Neutrophil (primary cell): Measurements from ENCODE around the gene SNX5.
A peak's percentile ranks its signal among the peaks of the same experiment; 100 is the strongest.

Experiments
- H3K27ac ChIP-seq: fragments of 200-600 bp; sonication (generic); 2 replicates; pipeline ENCODE4 v1.5.1; 2016; ENCODE audit warnings: mild to moderate bottlenecking, moderate library complexity
- H3K27me3 ChIP-seq: fragments of 200-600 bp; sonication (generic); 2 replicates; pipeline ENCODE4 v1.6.0; 2016; ENCODE audit warnings: mild to moderate bottlenecking
- H3K36me3 ChIP-seq: fragments of 200-600 bp; sonication (generic); 2 replicates; pipeline ENCODE4 v1.5.1; 2017
- H3K4me1 ChIP-seq, 2 experiments: fragments of 200-600 bp in 1 of 2; sonication (generic) in 1 of 2; 1 replicate in 1 of 2; 2 replicates in 1 of 2; pipeline versions ENCODE4 v1.5.1 to v1.6.1; 2013 to 2016; ENCODE audit warnings: low read depth in 1 of 2, low read length in 1 of 2, mild to moderate bottlenecking in 1 of 2, moderate library complexity in 1 of 2; ENCODE audit not compliant: control insufficient read depth in 1 of 2, insufficient read depth in 1 of 2
- H3K4me3 ChIP-seq, 2 experiments: fragments of 200-600 bp in 1 of 2; sonication (generic) in 1 of 2; 1 replicate in 1 of 2; 2 replicates in 1 of 2; pipeline ENCODE4 v1.5.1; 2013 to 2016; ENCODE audit warnings: low read depth in 1 of 2, low read length in 1 of 2, mild to moderate bottlenecking in 1 of 2, moderate library complexity in 1 of 2
- H3K9me3 ChIP-seq: fragments of 200-600 bp; sonication (generic); 2 replicates; pipeline ENCODE4 v1.5.1; 2016
- CTCF ChIP-seq: fragments of 200-600 bp; sonication (generic); IDR thresholded peaks from 2 replicates; pipeline ENCODE4 v1.5.1; 2016; ENCODE audit warnings: antibody characterized with exemption

SNX5 gene

DNA sequence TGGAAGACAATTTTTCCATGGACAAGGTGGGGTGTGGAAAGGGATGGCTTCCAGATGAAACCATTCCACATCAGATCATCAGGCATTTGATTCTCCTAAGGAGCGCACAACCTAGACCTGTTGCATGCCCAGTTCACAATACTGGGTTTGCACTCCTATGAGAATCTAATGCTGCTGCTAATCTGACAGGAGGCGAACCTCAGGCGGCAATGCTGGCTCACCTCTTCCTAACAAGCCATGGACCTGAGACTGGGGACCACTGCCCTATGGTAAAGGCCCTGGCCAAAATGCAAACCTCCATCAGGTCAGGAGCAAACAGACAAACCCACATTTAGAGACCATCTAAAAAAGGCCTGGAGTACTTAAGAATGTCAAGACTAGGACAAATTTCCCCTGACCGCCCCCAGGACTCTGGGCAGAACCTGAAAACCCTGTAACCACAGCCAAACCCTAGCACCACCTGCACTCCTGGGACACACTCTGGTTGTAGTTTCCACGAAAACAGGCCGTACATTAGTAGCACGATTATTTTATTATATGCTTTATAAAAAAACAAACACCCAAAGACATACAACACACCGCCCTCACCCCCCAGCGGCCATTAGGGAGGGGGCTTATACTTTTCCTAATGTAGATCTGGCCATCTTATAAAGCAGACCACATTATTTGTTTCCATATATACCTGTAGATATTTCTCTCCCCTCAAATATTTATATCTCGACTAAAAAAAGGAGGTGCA, 27.3 kb downstream of the SNX5 start:
- no peaks in the 10 kb centered on the region for H3K27me3 ChIP-seq
- H3K36me3 ChIP-seq: peaks cover 57% of the 10 kb centered on the region
- no peaks in the 10 kb centered on the region for H3K9me3 ChIP-seq
- peaks cover 0 to 5% of the 10 kb centered on the region in 2 experiments for H3K4me1 ChIP-seq
- TF ChIP-seq CTCF: no peak
- no peak overlapping the region for H3K4me3 ChIP-seq
- no peak overlapping the region for H3K27ac ChIP-seq

GRCh38 chr20:17940224-17940971, 28.2 kb downstream of the SNX5 start:
- peaks cover 50% of the 10 kb centered on the region for H3K36me3 ChIP-seq
- no peaks in the 10 kb centered on the region for H3K9me3 ChIP-seq
- H3K4me3 ChIP-seq: no peak overlapping the region
- H3K4me1 ChIP-seq: peaks cover 0 to 5% of the 10 kb centered on the region in 2 experiments
- H3K27ac ChIP-seq: no peak overlapping the region
- TF ChIP-seq CTCF: no peak
- H3K27me3 ChIP-seq: no peaks in the 10 kb centered on the region

DNA sequence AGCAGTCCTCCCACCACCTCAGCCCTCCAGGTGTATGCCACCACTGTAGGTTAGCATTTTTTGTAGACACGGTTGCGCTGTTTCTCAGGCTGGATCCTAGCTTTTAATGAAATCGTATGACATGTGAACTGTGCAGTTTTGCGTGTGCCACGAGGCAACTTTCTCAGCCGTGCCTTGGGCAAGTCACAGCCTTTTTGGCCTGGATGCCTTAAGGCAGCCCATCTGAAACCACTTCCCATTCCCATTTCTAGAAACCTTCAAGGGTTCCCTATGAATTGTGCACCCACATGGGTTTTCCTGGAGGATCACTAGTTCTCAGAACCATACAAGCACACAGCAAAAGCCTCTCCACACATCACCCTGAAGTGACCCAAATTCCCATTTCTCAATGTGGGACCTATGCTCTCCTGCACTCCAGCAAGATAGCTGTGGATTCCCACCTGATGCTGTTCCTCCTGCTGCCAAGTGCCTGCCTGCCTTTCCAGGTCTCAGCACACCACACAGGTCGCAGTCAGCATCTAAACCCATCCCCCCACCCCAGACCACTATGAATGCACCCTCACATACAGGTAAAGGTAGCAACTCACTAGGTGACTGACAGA, 28.9 kb downstream of the SNX5 start:
- TF ChIP-seq CTCF: no peak
- Histone ChIP-seq H3K27me3 (no peaks in the 10 kb centered on the region), H3K27ac (no peak overlapping the region), H3K9me3 (no peaks in the 10 kb centered on the region), H3K4me1 (peaks cover 0 to 5% of the 10 kb centered on the region in 2 experiments), H3K4me3 (no peak overlapping the region), H3K36me3 (peaks cover 44% of the 10 kb centered on the region)

DNA sequence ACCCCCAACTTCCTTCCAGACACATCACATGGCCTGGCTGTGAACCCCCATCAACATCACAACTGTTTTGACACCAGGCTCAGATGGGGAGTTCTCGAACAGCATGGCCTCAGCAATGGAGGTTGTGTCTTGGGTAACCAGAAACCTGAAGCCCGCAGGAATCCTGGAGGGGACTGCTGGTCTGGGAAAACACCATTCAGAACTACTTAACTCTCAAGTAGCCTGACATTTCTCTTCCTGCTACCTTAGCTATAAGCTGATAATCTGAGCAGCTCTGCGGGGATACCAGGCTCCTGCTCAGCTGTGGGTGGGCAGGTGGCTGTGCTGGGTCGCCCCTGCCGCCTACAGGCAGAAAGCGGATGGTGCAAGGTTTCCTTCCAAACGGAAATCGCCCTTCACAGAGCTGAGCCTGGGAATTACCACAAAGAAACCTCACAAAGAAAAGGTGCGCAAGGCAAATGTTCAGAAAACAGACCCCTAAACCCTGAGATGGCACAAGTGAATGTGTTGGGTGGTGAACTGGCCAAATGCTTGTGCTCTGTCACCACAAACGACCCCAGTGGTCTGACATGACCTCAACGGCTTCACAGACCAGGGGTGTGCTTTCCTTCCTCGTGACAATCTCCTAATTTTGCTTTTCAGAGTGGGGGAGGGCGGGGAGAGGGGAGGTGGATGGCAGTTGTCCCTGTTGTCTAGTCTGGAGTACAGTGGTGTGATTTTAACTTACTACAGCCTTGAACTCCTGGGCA, 29.5 kb downstream of the SNX5 start:
- peak; percentile 47 for TF ChIP-seq CTCF
- peaks cover 39% of the 10 kb centered on the region for H3K36me3 ChIP-seq
- H3K9me3 ChIP-seq: no peaks in the 10 kb centered on the region
- no peaks in the 10 kb centered on the region for H3K27me3 ChIP-seq
- no peak overlapping the region for H3K27ac ChIP-seq
- H3K4me1 ChIP-seq: peaks cover 0 to 5% of the 10 kb centered on the region in 2 experiments
- no peak overlapping the region for H3K4me3 ChIP-seq
